K562 (cell line): ENCODE measurements around the gene HYAL3. TPM values are rescaled to one million over a fixed set of nuclear protein-coding genes. Genes with fewer than 3 reads are reported as not detected.

ENCODE experiments used
- ATAC-seq: fragments of 200-7000 bp; cut with Tn5 transposase; 3 replicates; pipeline ENCODE4 v1.9.1; 2020; ENCODE audit warnings: moderate library complexity
- BruUV-seq: library from RNA; stranded (reverse); fragments of 400-500 nt; replicated peaks from 2 replicates; lab custom pipeline; 2021; lab: Mats Ljungman, UMichigan
- CTCF ChIA-PET: fragments of 300-600 bp; formaldehyde crosslinking; extraction: SDS; loops from one replicate; lab custom pipeline; 2021; ENCODE audit warnings: low intra/inter-chr PET ratio; lab: Yijun Ruan, JAX
- POLR2A ChIA-PET: fragments of 300-600, 350-650 bp; sonication (Branson Sonifier 250); formaldehyde crosslinking; extraction: SDS; loops from one replicate; lab custom pipeline; 2021; ENCODE audit warnings: antibody characterized with exemption, inconsistent platforms; lab: Yijun Ruan, JAX
- DNase-seq, 4 experiments: peaks; one replicate each; pipeline versions ENCODE4 v3.0.0 to v3.0.0-alpha.2; 2011 to 2018; ENCODE audit warnings: low spot score in 3 of 4, mixed read lengths in 3 of 4; ENCODE audit errors: extremely low read depth in 1 of 4
- FAIRE-seq: peaks from 2 replicates; lab custom pipeline; 2011; peaks lifted over from hg19 to GRCh38; lab: Jason Lieb, UNC
- H2AFZ ChIP-seq: 2 replicates; pipeline ENCODE4 v1.6.0; 2011; ENCODE audit warnings: low read depth, low read length, control low read depth, inconsistent platforms
- H3K27ac ChIP-seq: fragments of 200-600 bp; 3 replicates; pipeline ENCODE4 v1.8.0; 2011; ENCODE audit warnings: low read depth, mild to moderate bottlenecking, control low read depth, inconsistent platforms, low read length, moderate library complexity, mixed read lengths; ENCODE audit errors: extremely low read depth
- H3K27me3 ChIP-seq, 2 experiments: fragments of 300-600 bp in 1 of 2; 2 replicates in 1 of 2; 3 replicates in 1 of 2; pipeline versions ENCODE4 v1.6.0 to v1.8.0; 2011; ENCODE audit warnings: inconsistent platforms in 2 of 2, low read length in 2 of 2, mild to moderate bottlenecking in 1 of 2, mixed read lengths in 1 of 2, moderate library complexity in 1 of 2; ENCODE audit not compliant: control insufficient read depth in 2 of 2, insufficient read depth in 2 of 2
- H3K36me3 ChIP-seq: fragments of 300-600 bp; 3 replicates; pipeline ENCODE4 v1.8.0; 2011; ENCODE audit warnings: mild to moderate bottlenecking, low read length, inconsistent platforms; ENCODE audit not compliant: control insufficient read depth, insufficient read depth
- H3K4me1 ChIP-seq, 2 experiments: fragments of 200-600 bp in 1 of 2; replicated peaks in 1 of 2; 2 replicates in 1 of 2; 3 replicates in 1 of 2; pipeline versions ENCODE4 v1.5.1 to v1.8.0; 2011; ENCODE audit warnings: inconsistent platforms in 2 of 2, low read length in 2 of 2, mild to moderate bottlenecking in 1 of 2, mixed read lengths in 1 of 2, moderate library complexity in 1 of 2; ENCODE audit not compliant: control insufficient read depth in 2 of 2, insufficient read depth in 2 of 2
- H3K4me2 ChIP-seq: 2 replicates; pipeline ENCODE4 v1.6.1; 2011; ENCODE audit warnings: low read length, control low read depth, inconsistent platforms, mixed read lengths; ENCODE audit not compliant: insufficient read depth
- H3K4me3 ChIP-seq: fragments of 200-600 bp; sonication (generic), shearing (Covaris generic); 2 replicates; pipeline ENCODE4 v1.5.1; 2016; ENCODE audit warnings: control low read depth, inconsistent platforms
- H3K79me2 ChIP-seq: fragments of 200-600 bp; 3 replicates; pipeline ENCODE4 v1.8.0; 2011; ENCODE audit warnings: low read length, inconsistent platforms; ENCODE audit not compliant: control insufficient read depth, insufficient read depth
- H3K9ac ChIP-seq, 2 experiments: 2 replicates each; pipeline versions ENCODE4 v1.6.0 to v1.6.1; 2011; ENCODE audit warnings: low read depth in 2 of 2, low read length in 2 of 2, control low read depth in 1 of 2, inconsistent platforms in 1 of 2, mild to moderate bottlenecking in 1 of 2, mixed read lengths in 1 of 2; ENCODE audit not compliant: insufficient read depth in 1 of 2
- H3K9me1 ChIP-seq: one replicate; pipeline ENCODE4 v1.6.0; 2011; ENCODE audit warnings: inconsistent platforms, mild to moderate bottlenecking, low read length, moderate library complexity; ENCODE audit not compliant: control insufficient read depth, insufficient read depth
- H3K9me3 ChIP-seq: replicated peaks from 2 replicates; pipeline ENCODE4 v1.5.1; 2011; ENCODE audit warnings: low read depth, low read length, inconsistent platforms; ENCODE audit not compliant: control insufficient read depth, insufficient read depth
- H4K20me1 ChIP-seq: replicated peaks from 2 replicates; pipeline ENCODE4 v1.6.1; 2011; ENCODE audit warnings: low read length, inconsistent platforms, mixed read lengths; ENCODE audit not compliant: control insufficient read depth, insufficient read depth
- ATF2 ChIP-seq: sonication (generic); formaldehyde crosslinking; IDR thresholded peaks from 2 replicates; pipeline ENCODE4 v1.8.1; 2022; ENCODE audit warnings: missing genetic modification reagents
- EGR1 ChIP-seq: fragments of 450-650 bp; conservative IDR thresholded peaks from 2 replicates; pipeline ENCODE4 v1.6.1; 2017; ENCODE audit warnings: mild to moderate bottlenecking
- HNRNPH1 ChIP-seq: fragments of 200-400 bp; formaldehyde crosslinking; optimal IDR thresholded peaks from 2 replicates; pipeline ENCODE3; 2017; ENCODE audit warnings: low read depth, mild to moderate bottlenecking, low read length, moderate library complexity
- L3MBTL2 ChIP-seq: fragments of 450-650 bp; IDR thresholded peaks from 2 replicates; pipeline ENCODE4 v1.6.1; 2016; ENCODE audit warnings: mild to moderate bottlenecking, moderate library complexity
- USF2 ChIP-seq: sonication (generic); formaldehyde crosslinking; IDR thresholded peaks from 2 replicates; pipeline ENCODE4 v1.5.0; 2020; ENCODE audit warnings: missing genetic modification reagents
- WGBS: fragments of 100-300 bp; shearing (Covaris generic); methylation state at CpG from one replicate; pipeline ENCODE4 v1.1.6; 2016; ENCODE audit warnings: low coverage, mixed read lengths; ENCODE audit not compliant: insufficient coverage; ENCODE audit errors: missing lambda C conversion rate; 5-methylcytosine and 5-hydroxymethylcytosine counted together
- in situ Hi-C: fragments of 300-500 bp; cut with MboI; formaldehyde crosslinking; loops from 4 replicates; pipeline ENCODE4 v1.15.0; 2018; ENCODE audit warnings: inconsistent platforms, mixed read lengths
- intact Hi-C: fragments of 100-400 bp; cut with micrococcal nuclease; formaldehyde crosslinking; loops from 2 replicates; pipeline ENCODE4 v1.14.2; 2022
- polyA plus RNA-seq, 8 experiments: library from polyadenylated mRNA; depleted of rRNA in 4 of 8; stranded (reverse) in 5 of 8; unstranded in 3 of 8; fragments of >200 nt; fragmentation: Nextera tagmentation in 2 of 8; fragmentation: Illumina TruSeq in 1 of 8; extraction: Ambion mirVana in 2 of 8; extraction: Trizol in 1 of 8; gene quantifications; 2 replicates each; pipeline versions ENCODE4 v1.2.1 to v1.2.3, GENCODE V29; 2011 to 2014; ENCODE audit warnings: inconsistent platforms in 1 of 8, missing spikeins in 1 of 8
- total RNA-seq, 7 experiments: library from RNA; depleted of rRNA in 6 of 7; stranded (reverse); fragments of >200 nt in 6 of 7; fragmentation: Illumina TruSeq in 2 of 7; extraction: Trizol in 2 of 7; gene quantifications; 2 replicates each; pipeline versions ENCODE4 v1.2.1 to v1.2.3, GENCODE V29; 2011 to 2021; ENCODE audit warnings: low replicate concordance in 1 of 7

HYAL3 gene
- total and polyA plus RNA-seq, 9 of the 15 experiments (the other 6 are each of a cell fraction or from before 2014, with no cell fraction given): 0.38 to 9.1 (median 6.8) TPM

- no peak for TF ChIP-seq USF2 (CRISPR knock-in tag)
These were observed 9.0 kb downstream of the HYAL3 start (continued) for GRCh38 chr3:50290161-50290641.

GRCh38 chr3:50289130-50289529 lies 10.1 kb downstream of the HYAL3 start:
- no peak for FAIRE-seq
- H3K9me1 ChIP-seq: no peaks in the 10 kb centered on the region
- H3K36me3 ChIP-seq: peaks cover 49% of the 10 kb centered on the region; the same call in 2 of the 3 replicates
- ATAC-seq: no peak
- CTCF ChIA-PET: no interaction called here
- intact Hi-C loops (no loop called here), in situ Hi-C loops (no loop called here)
- H3K4me1 ChIP-seq: peaks cover 8 to 55% of the 10 kb centered on the region in 2 experiments; a peak in 3 of 5 replicates
- POLR2A ChIA-PET: no interaction called here
- no peaks in the 10 kb centered on the region for H4K20me1 ChIP-seq
- H3K4me2 ChIP-seq: no peak overlapping the region
- 100% methylated on average over 5 of the region's 6 CpGs for WGBS
- no TSS peak for BruUV-seq
- TF ChIP-seq L3MBTL2 (no peak), HNRNPH1 (no peak), EGR1 (no peak), ATF2 (CRISPR knock-in tag) (no peak)
- no peaks in the 10 kb centered on the region for H3K27me3 ChIP-seq
- H2AFZ ChIP-seq: no peak overlapping the region
- peak overlapping the region in 1 of 2 experiments; percentile 72; a peak in 1 of 4 replicates for H3K9ac ChIP-seq
- no peak for DNase-seq
- H3K27ac ChIP-seq: no peak overlapping the region
- H3K79me2 ChIP-seq: peaks cover 30% of the 10 kb centered on the region
- H3K9me3 ChIP-seq: no peaks in the 10 kb centered on the region
- H3K4me3 ChIP-seq: no peak overlapping the region
